ENCODE results near the gene SS18L1.
A peak's percentile ranks its signal among the peaks of the same experiment; 100 is the strongest.

The SS18L1 gene

DNA sequence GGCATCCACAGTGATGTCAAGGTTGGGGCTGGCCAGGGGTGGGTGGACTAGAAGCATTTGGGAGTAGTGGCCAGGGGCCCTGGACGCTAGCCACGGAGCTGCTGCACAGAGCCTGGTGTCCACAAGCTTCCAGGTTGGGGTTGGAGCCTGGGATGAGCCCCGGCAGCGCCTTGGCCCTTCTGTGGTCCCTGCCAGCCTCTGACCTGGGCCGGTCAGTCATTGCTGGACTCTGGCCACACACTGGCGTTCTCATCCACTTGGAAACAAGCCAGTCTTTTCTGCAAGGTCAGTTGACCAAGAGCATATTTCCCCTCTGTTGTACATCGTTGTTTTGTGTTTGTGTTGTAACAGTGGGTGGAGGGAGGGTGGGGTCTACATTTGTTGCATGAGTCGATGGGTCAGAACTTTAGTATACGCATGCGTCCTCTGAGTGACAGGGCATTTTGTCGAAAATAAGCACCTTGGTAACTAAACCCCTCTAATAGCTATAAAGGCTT is 8.8 kb upstream of the SS18L1 start:
- TF ChIP-seq, protein P1, sequence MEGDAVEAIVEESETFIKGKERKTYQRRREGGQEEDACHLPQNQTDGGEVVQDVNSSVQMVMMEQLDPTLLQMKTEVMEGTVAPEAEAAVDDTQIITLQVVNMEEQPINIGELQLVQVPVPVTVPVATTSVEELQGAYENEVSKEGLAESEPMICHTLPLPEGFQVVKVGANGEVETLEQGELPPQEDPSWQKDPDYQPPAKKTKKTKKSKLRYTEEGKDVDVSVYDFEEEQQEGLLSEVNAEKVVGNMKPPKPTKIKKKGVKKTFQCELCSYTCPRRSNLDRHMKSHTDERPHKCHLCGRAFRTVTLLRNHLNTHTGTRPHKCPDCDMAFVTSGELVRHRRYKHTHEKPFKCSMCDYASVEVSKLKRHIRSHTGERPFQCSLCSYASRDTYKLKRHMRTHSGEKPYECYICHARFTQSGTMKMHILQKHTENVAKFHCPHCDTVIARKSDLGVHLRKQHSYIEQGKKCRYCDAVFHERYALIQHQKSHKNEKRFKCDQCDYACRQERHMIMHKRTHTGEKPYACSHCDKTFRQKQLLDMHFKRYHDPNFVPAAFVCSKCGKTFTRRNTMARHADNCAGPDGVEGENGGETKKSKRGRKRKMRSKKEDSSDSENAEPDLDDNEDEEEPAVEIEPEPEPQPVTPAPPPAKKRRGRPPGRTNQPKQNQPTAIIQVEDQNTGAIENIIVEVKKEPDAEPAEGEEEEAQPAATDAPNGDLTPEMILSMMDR (IDR thresholded peaks at IDR 0.05; ENCODE audit: low read depth, low read length) = no peak
- TF ChIP-seq EZH2phosphoT487 (IDR thresholded peaks at IDR 0.05; ENCODE audit: low read depth) = no peak
- no peak overlapping the region for H3K27ac ChIP-seq (ENCODE audit: low read length)

DNA sequence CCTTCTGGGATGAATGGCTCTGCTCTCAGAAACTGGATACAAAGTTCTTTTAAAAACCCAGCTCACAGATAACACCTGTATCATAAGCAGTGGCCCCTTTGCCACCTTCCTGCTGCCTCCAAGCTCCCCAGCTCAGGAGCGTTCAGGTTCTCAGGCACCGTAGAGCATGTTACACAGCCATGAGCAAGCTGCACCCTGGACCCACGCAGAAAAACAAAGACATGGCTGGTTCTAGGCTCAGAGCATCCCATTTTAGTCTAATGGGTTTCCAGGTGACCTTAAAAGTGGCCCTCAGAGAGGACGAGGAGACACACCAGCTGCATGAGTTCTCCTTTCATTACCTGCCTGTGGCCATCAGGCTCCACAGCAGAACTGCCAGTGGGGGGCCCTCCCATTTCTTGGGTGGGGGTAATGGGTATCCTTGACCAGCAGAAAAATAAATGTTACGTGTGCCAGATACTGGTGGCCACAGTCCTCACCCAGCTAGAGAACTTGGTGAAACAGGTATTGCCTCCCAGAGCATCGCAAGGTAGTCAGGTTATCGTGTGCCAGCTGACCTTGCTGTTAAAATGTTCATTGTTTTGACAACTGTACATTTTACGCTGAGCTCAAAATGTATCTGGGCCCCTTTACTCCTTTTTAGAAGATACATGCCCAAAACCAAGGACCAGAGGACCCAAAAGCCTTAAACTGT is 7.8 kb upstream of the SS18L1 start:
- Histone ChIP-seq H4K20me1 (ENCODE audit: insufficient read depth, low read length) (peaks cover 45% of the 10 kb centered on the region), H3K9me3 (ENCODE audit: insufficient read depth, low read length) (no peaks in the 10 kb centered on the region), H3K79me2 (ENCODE audit: low read length) (peaks cover 28% of the 10 kb centered on the region), H3K9ac (ENCODE audit: low read length) (no peak overlapping the region), H3K4me1 (ENCODE audit: low read length) (no peaks in the 10 kb centered on the region), H3K4me3 (ENCODE audit: low read length) (no peak overlapping the region), H3K4me2 (ENCODE audit: low read length) (no peak overlapping the region), H3K36me3 (replicated peaks; ENCODE audit: low read depth, low read length) (peaks cover 88% of the 10 kb centered on the region), H3K27me3 (ENCODE audit: low read depth, low read length) (no peaks in the 10 kb centered on the region), H2AFZ (ENCODE audit: low read depth, low read length) (no peak overlapping the region), H3K27ac (ENCODE audit: low read length) (no peak overlapping the region)
- no peak for TF ChIP-seq EZH2phosphoT487 (IDR thresholded peaks at IDR 0.05; ENCODE audit: low read depth)
- TF ChIP-seq, protein P1 (IDR thresholded peaks at IDR 0.05; ENCODE audit: low read depth, low read length) = no peak

More for the DNA sequence above, 8.8 kb upstream of the SS18L1 start:
- Histone ChIP-seq H3K9me3 (ENCODE audit: insufficient read depth, low read length) (no peaks in the 10 kb centered on the region), H4K20me1 (ENCODE audit: insufficient read depth, low read length) (peaks cover 36% of the 10 kb centered on the region), H3K36me3 (replicated peaks; ENCODE audit: low read depth, low read length) (peaks cover 86% of the 10 kb centered on the region), H3K27me3 (ENCODE audit: low read depth, low read length) (no peaks in the 10 kb centered on the region), H3K4me2 (ENCODE audit: low read length) (no peak overlapping the region), H3K4me1 (ENCODE audit: low read length) (no peaks in the 10 kb centered on the region), H2AFZ (ENCODE audit: low read depth, low read length) (no peak overlapping the region), H3K4me3 (ENCODE audit: low read length) (no peak overlapping the region), H3K79me2 (ENCODE audit: low read length) (peaks cover 19% of the 10 kb centered on the region), H3K9ac (ENCODE audit: low read length) (no peak overlapping the region)

DNA sequence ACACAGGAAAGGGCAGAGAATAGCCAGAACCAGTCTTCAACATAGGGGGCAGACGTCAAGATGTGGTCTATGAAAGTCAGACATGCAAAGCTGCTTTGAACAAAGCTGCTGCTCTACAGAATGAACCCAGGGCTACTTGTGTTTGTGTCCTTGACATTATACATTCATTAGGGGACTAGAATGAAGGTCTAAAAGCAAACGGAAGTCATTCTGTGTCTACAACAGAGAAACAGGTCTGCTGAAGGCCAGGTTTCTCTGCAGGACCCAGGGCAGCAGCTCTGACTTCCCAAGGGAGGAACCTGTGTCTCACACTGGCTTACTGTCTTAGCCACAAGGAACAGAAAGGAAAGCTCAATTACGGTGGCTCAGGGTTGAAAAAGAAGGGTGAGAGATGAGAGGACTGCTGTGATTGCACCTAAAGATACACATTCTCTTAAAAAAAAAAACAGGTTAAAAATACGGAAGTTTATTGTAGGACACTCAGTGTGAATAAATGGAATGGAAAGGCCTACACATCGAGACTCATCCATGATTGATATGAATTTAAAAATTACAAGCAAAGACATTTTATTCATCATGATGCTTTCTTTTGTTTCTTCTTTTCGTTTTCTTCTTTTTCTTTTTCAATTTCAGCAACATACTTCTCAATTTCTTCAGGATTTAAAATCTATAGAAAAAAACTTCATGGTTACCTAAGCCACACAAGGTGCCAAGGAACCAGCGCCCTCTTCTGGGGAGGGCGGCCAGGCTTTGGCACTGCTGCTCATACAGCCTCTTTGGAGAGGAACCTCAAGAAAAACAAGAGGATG is 7.1 kb upstream of the SS18L1 start:
- Histone ChIP-seq H3K4me1 (ENCODE audit: low read length) (peaks cover 6% of the 10 kb centered on the region), H3K36me3 (replicated peaks; ENCODE audit: low read depth, low read length) (peaks cover 89% of the 10 kb centered on the region), H3K79me2 (ENCODE audit: low read length) (peaks cover 36% of the 10 kb centered on the region), H3K4me2 (ENCODE audit: low read length) (no peak overlapping the region), H4K20me1 (ENCODE audit: insufficient read depth, low read length) (peaks cover 53% of the 10 kb centered on the region), H3K9ac (ENCODE audit: low read length) (no peak overlapping the region), H3K27me3 (ENCODE audit: low read depth, low read length) (no peaks in the 10 kb centered on the region), H3K9me3 (ENCODE audit: insufficient read depth, low read length) (no peaks in the 10 kb centered on the region), H3K4me3 (ENCODE audit: low read length) (no peak overlapping the region), H3K27ac (ENCODE audit: low read length) (no peak overlapping the region), H2AFZ (ENCODE audit: low read depth, low read length) (no peak overlapping the region)
- TF ChIP-seq, protein P1 (IDR thresholded peaks at IDR 0.05; ENCODE audit: low read depth, low read length) = peak; percentile 89
- TF ChIP-seq EZH2phosphoT487 (IDR thresholded peaks at IDR 0.05; ENCODE audit: low read depth) = no peak

DNA sequence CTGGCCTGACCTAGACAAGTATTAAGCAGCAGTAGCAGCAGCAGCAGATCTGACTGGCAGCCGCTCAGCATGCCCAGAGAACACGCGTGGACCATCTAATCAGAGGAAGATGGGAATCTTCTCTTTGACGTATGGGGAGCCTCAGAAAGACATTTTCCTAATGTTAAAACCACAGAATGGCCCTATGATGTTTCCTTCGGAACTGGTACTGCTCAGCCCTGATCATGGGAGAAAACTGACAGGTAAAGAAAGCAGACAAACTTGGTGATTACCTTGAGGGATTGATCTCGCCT is 6.5 kb upstream of the SS18L1 start:
- H4K20me1 ChIP-seq (ENCODE audit: insufficient read depth, low read length) = peaks cover 58% of the 10 kb centered on the region
- no peak overlapping the region for H3K4me3 ChIP-seq (ENCODE audit: low read length)
- H3K79me2 ChIP-seq (ENCODE audit: low read length) = peaks cover 41% of the 10 kb centered on the region
- no peak overlapping the region for H2AFZ ChIP-seq (ENCODE audit: low read depth, low read length)
- H3K4me1 ChIP-seq (ENCODE audit: low read length) = peaks cover 12% of the 10 kb centered on the region
- H3K27me3 ChIP-seq (ENCODE audit: low read depth, low read length) = no peaks in the 10 kb centered on the region
- TF ChIP-seq, protein P1 (IDR thresholded peaks at IDR 0.05; ENCODE audit: low read depth, low read length) = no peak
- no peak for TF ChIP-seq EZH2phosphoT487 (IDR thresholded peaks at IDR 0.05; ENCODE audit: low read depth)
- H3K36me3 ChIP-seq (replicated peaks; ENCODE audit: low read depth, low read length) = peaks cover 85% of the 10 kb centered on the region
- no peaks in the 10 kb centered on the region for H3K9me3 ChIP-seq (ENCODE audit: insufficient read depth, low read length)
- no peak overlapping the region for H3K9ac ChIP-seq (ENCODE audit: low read length)
- H3K4me2 ChIP-seq (ENCODE audit: low read length) = no peak overlapping the region
- H3K27ac ChIP-seq (ENCODE audit: low read length) = no peak overlapping the region

Measured in OCI-LY3 (cell line).